Small intestine (tissue), 7 donors: ENCODE measurements around the gene CPSF2. TPM values are rescaled to one million over a fixed set of nuclear protein-coding genes. Genes with fewer than 3 reads are reported as not detected.
"Not testable (repeated sequence)": the region's sequence is repeated elsewhere in the genome, so short reads cannot be mapped to it uniquely, and the experiment has no call there.

Source experiments
- DNase-seq, 2 donors: peaks; one replicate each; pipeline versions ENCODE4 v3.0.0 to v3.0.0-alpha.2; 2013
- FAIRE-seq: peaks from 2 replicates; lab custom pipeline; 2012; peaks lifted over from hg19 to GRCh38; lab: Jason Lieb, UNC
- H3K27ac ChIP-seq, 3 donors: one replicate each; pipeline ENCODE4 v1.5.1; 2013; ENCODE audit warnings: low read length in 2 of 3, mild to moderate bottlenecking in 2 of 3, control low read depth in 1 of 3, inconsistent platforms in 1 of 3, low read depth in 1 of 3, moderate library complexity in 1 of 3
- H3K27me3 ChIP-seq, 3 donors: one replicate each; pipeline ENCODE4 v1.6.1; 2013; ENCODE audit warnings: low read length in 3 of 3, inconsistent platforms in 1 of 3; ENCODE audit not compliant: control insufficient read depth in 3 of 3, insufficient read depth in 3 of 3
- H3K36me3 ChIP-seq, 3 donors: one replicate each; pipeline ENCODE4 v1.6.1; 2013; ENCODE audit warnings: low read length in 3 of 3, inconsistent platforms in 1 of 3, low read depth in 1 of 3, mild to moderate bottlenecking in 1 of 3, moderate library complexity in 1 of 3; ENCODE audit not compliant: control insufficient read depth in 3 of 3, insufficient read depth in 2 of 3
- H3K4me1 ChIP-seq, 3 donors: one replicate each; pipeline ENCODE4 v1.6.1; 2013; ENCODE audit warnings: low read length in 2 of 3, inconsistent platforms in 1 of 3, low read depth in 1 of 3, mild to moderate bottlenecking in 1 of 3, moderate library complexity in 1 of 3; ENCODE audit not compliant: control insufficient read depth in 3 of 3, insufficient read depth in 2 of 3
- H3K4me3 ChIP-seq, 3 donors: one replicate each; pipeline ENCODE4 v1.5.1; 2013; ENCODE audit warnings: low read length in 3 of 3, control low read depth in 1 of 3, inconsistent platforms in 1 of 3, low read depth in 1 of 3, mild to moderate bottlenecking in 1 of 3, moderate library complexity in 1 of 3
- H3K9me3 ChIP-seq, 2 donors: one replicate each; pipeline ENCODE4 v1.6.1; 2013; ENCODE audit warnings: low read depth in 1 of 2, low read length in 1 of 2; ENCODE audit not compliant: control insufficient read depth in 2 of 2, insufficient read depth in 1 of 2
- WGBS, 3 donors: extraction: QIAGEN DNeasy Blood & Tissue Kit; methylation state at CpG; one replicate each; pipeline ENCODE4 v1.1.7; 2013; 5-methylcytosine and 5-hydroxymethylcytosine counted together
- polyA plus RNA-seq, 4 donors: library from polyadenylated mRNA; stranded (reverse) in 3 of 4; unstranded in 1 of 4; fragments of 200-250 nt in 3 of 4; fragments of 120-200 nt in 1 of 4; gene quantifications; one replicate each; pipeline versions ENCODE4 v1.2.1 to v1.2.3, GENCODE V29; 2013
- donor health status: healthy with polysubstance abuse.
- donor health status: control.
- donor health status: control.
- donor health status: Bipolar disorder and iron deficiency.
- donor health status: healthy.

CPSF2 gene
- polyA plus RNA-seq, 4 donors: 5.8 to 28.4 (median 14.0) TPM

GRCh38 chr14:92173668-92174067, 51.9 kb downstream of the CPSF2 start:
- no peaks in the 10 kb centered on the region for H3K36me3 ChIP-seq
- no peaks in the 10 kb centered on the region for H3K4me1 ChIP-seq
- H3K27ac ChIP-seq: no peak overlapping the region
- FAIRE-seq: no peak
- no peaks in the 10 kb centered on the region for H3K27me3 ChIP-seq
- H3K9me3 ChIP-seq: no peaks in the 10 kb centered on the region
- H3K4me3 ChIP-seq: no peak overlapping the region
- 83 to 95% (median 87%) methylated on average over 2 of the region's 2 CpGs for WGBS, 3 donors
- no peak for DNase-seq

GRCh38 chr14:92175811-92176210, 54.0 kb downstream of the CPSF2 start:
- Histone ChIP-seq H3K4me3 (no peak overlapping the region), H3K27ac (no peak overlapping the region), H3K9me3 (no peaks in the 10 kb centered on the region), H3K36me3 (no peaks in the 10 kb centered on the region), H3K27me3 (no peaks in the 10 kb centered on the region), H3K4me1 (no peaks in the 10 kb centered on the region)
- no peak for DNase-seq
- FAIRE-seq: no peak
- WGBS, 3 donors: 68 to 85% (median 83%) methylated on average over 2 of the region's 2 CpGs

GRCh38 chr14:92176476-92176875, 54.7 kb downstream of the CPSF2 start:
- Histone ChIP-seq H3K27me3 (no peaks in the 10 kb centered on the region), H3K9me3 (no peaks in the 10 kb centered on the region), H3K4me1 (no peaks in the 10 kb centered on the region), H3K36me3 (no peaks in the 10 kb centered on the region), H3K4me3 (no peak overlapping the region), H3K27ac (no peak overlapping the region)
- no peak for FAIRE-seq
- 77 to 85% (median 78%) methylated on average over 2 of the region's 2 CpGs for WGBS, 3 donors
- DNase-seq: no peak

GRCh38 chr14:92179178-92179577, 57.4 kb downstream of the CPSF2 start:
- not testable (repeated sequence) for H3K27me3 ChIP-seq, FAIRE-seq, H3K4me1 ChIP-seq, H3K27ac ChIP-seq, H3K4me3 ChIP-seq, H3K9me3 ChIP-seq, DNase-seq, H3K36me3 ChIP-seq

GRCh38 chr14:92185559-92185958, 63.8 kb downstream of the CPSF2 start:
- FAIRE-seq (no peak), DNase-seq (no peak)
- H3K36me3 ChIP-seq: no peaks in the 10 kb centered on the region
- peaks cover 0 to 6% of the 10 kb centered on the region in 2 donors for H3K9me3 ChIP-seq
- no peak overlapping the region for H3K4me3 ChIP-seq
- 75 to 88% (median 86%) methylated on average over 6 of the region's 6 CpGs for WGBS, 3 donors
- no peak overlapping the region for H3K27ac ChIP-seq
- H3K4me1 ChIP-seq: no peaks in the 10 kb centered on the region
- no peaks in the 10 kb centered on the region for H3K27me3 ChIP-seq

GRCh38 chr14:92187616-92188015, 65.8 kb downstream of the CPSF2 start:
- 90 to 94% (median 93%) methylated on average over 17 to 23 of the region's 23 CpGs for WGBS, 3 donors
- not testable (repeated sequence) for H3K9me3 ChIP-seq, FAIRE-seq, H3K4me3 ChIP-seq, H3K4me1 ChIP-seq, H3K27me3 ChIP-seq, DNase-seq, H3K27ac ChIP-seq, H3K36me3 ChIP-seq

- 75 to 82% (median 78%) methylated on average over 6 of the region's 6 CpGs for WGBS, 3 donors
- no peaks in the 10 kb centered on the region for H3K36me3 ChIP-seq
- H3K4me3 ChIP-seq: no peak overlapping the region
- DNase-seq (no peak), FAIRE-seq (no peak)
- no peaks in the 10 kb centered on the region for H3K27me3 ChIP-seq
- H3K27ac ChIP-seq: no peak overlapping the region
- no peaks in the 10 kb centered on the region for H3K4me1 ChIP-seq
- peaks cover 0 to 6% of the 10 kb centered on the region in 2 donors for H3K9me3 ChIP-seq
Observed at GRCh38 chr14:92190768-92191167, 69.0 kb downstream of the CPSF2 start.

- H3K9me3 ChIP-seq: no peaks in the 10 kb centered on the region
- H3K4me1 ChIP-seq: no peaks in the 10 kb centered on the region
- DNase-seq (no peak), FAIRE-seq (no peak)
- no peaks in the 10 kb centered on the region for H3K36me3 ChIP-seq
- peaks cover 0 to 11% (median 0%) of the 10 kb centered on the region in 3 donors for H3K27me3 ChIP-seq
- no peak overlapping the region for H3K4me3 ChIP-seq
- WGBS, 3 donors: 82 to 86% (median 82%) methylated on average over 5 of the region's 5 CpGs
- no peak overlapping the region for H3K27ac ChIP-seq
Observed at GRCh38 chr14:92198804-92199203, 77.0 kb downstream of the CPSF2 start.

GRCh38 chr14:92199763-92200162, 78.0 kb downstream of the CPSF2 start:
- H3K9me3 ChIP-seq: no peaks in the 10 kb centered on the region
- no peaks in the 10 kb centered on the region for H3K4me1 ChIP-seq
- H3K27me3 ChIP-seq: peaks cover 0 to 11% (median 0%) of the 10 kb centered on the region in 3 donors
- DNase-seq: no peak
- WGBS, 3 donors: 46 to 48% (median 47%) methylated on average over 6 of the region's 6 CpGs
- no peaks in the 10 kb centered on the region for H3K36me3 ChIP-seq
- FAIRE-seq: no peak
- no peak overlapping the region for H3K27ac ChIP-seq
- no peak overlapping the region for H3K4me3 ChIP-seq
